OCI-M2 (cell line): ENCODE results near the gene KCNIP4.

ENCODE experiments used
- DNase-seq: peaks from one replicate; lab custom pipeline; 2025; ENCODE audit not compliant: unreplicated experiment; lab: John Stamatoyannopoulos, UW

Gene KCNIP4

GRCh38 chr4:21768349-21769310, 179.9 kb downstream of the KCNIP4 start:
- no peak for DNase-seq

GRCh38 chr4:21765810-21766407, 182.7 kb downstream of the KCNIP4 start:
- no peak for DNase-seq

GRCh38 chr4:21763855-21764254, 184.7 kb downstream of the KCNIP4 start:
- DNase-seq, result no peak

- DNase-seq, result no peak
Observed at GRCh38 chr4:21757248-21757647, 191.3 kb downstream of the KCNIP4 start.

GRCh38 chr4:21753084-21753760, 195.3 kb downstream of the KCNIP4 start:
- no peak for DNase-seq

GRCh38 chr4:21752616-21753015, 196.0 kb downstream of the KCNIP4 start:
- DNase-seq, result no peak

DNA sequence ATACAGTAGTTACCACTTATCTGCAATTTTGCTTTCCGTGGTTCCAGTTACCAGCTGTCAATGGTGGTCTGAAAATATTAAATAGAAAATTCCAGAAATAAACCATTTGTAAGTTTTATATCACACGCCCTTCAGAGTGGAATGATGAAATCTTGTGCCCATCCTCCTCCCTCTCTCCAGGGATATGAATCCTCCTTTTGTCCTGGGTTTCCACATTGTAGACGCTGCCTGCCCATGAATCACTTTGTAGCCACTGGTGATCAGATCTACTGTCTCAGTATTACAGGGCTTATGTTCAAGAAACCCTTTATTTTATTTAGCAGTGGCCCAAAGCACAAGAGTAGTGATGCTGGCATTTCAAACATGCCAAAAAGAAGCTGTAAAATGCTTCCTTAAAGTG, 198.6 kb downstream of the KCNIP4 start:
- no peak for DNase-seq

DNA sequence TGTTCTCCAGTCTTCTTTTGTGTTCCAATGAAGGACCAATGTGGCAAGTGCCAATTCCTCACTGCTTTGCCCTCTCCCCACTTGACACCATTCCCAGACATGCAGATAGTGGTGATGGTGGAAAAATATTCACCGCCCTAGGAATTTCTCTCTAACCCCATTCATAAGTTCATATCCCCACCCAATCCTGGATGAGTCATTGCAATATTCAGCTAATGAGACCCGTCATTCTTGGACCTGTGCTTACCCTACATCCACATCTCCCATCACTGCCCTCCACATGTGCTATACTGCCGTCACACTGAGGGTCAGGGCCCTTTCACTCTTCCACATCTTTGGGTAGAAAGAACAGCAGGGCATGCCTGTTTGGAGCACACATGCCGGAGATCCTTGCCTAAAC, 199.2 kb downstream of the KCNIP4 start:
- DNase-seq, result no peak

DNA sequence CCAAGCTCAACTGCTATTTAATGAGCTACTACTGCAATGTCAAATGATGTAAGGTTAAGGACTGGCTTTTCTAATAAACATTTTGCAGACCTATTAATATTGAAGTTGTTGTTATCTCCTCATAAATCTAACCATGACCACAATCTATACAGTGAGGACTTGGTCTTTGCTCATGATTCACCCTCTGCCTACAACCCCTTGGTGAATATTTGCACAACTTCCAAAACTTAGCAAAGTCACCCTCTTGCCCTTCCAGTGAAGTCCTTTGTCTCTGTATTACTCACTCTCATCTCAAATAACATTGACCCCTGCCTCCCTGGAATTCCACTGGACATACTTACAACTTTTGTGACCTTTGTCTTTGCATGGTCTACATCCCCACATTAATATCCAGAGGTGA, 204.5 kb downstream of the KCNIP4 start:
- DNase-seq, result no peak

- no peak for DNase-seq
Observed at GRCh38 chr4:21742326-21742725, 206.2 kb downstream of the KCNIP4 start.

GRCh38 chr4:21738821-21739220, 209.8 kb downstream of the KCNIP4 start:
- no peak for DNase-seq

- no peak for DNase-seq
Observed at GRCh38 chr4:21735866-21736265, 212.7 kb downstream of the KCNIP4 start.

DNA sequence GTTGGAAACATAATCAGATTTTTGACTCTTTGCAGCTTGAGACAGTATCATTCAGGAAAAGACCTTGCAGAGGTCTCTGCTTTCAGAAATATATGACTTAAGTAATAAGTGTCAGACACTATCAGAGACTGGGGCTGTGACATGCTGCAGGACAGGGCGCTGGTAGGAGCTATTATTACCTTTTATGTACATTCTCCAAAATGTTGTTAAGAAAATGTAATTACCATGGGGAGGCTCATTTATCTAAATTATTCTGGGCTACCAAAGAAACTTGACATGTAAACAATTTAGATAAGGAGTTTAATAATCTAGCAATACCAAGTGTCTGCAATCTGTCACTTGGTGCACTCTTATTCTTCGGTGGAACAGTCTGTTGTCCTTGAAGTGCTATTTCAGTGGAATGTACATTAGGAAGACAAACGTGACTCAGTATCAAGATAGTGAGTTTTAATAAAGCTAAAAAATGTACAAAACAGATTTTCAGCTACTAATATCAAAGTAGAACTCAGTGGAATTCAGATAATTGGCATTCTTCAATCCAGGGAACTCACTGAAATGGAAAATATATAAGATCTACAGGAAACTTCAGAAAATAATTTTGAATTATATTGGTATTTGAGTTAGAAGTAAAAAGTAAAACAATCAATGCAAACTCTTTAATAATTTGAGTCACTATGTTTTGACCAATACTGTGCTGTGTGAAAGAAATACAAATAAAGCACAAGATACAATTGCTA, 214.5 kb downstream of the KCNIP4 start:
- DNase-seq, result no peak

GRCh38 chr4:21728304-21728703, 220.3 kb downstream of the KCNIP4 start:
- no peak for DNase-seq

DNA sequence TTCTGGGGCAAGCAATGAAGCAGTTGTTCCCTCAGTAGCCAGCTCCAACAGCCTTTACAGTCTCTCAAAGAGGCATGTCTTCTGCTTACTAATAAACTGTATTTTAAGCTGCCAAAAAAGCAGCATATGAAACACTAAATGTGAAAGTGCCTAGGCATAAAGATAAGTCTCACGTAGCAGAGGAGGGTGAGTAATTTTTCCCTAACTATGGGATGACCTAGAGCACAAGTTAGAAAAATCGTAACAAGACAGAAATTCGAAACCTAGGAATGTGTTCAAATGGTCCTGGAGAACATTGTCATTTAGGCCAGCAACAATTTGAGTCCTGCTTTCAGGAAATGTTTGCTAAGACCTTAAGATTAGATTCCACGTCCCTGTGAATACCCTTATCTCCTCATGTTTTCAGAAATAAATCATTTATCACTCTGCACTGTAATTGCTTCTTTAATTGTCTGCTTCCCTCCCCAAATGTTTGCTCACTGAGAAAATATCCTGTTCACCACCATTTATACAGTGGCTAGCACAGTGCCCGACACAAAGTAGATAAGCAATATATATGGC, 222.2 kb downstream of the KCNIP4 start:
- DNase-seq, result no peak

- DNase-seq, result no peak
Observed at GRCh38 chr4:21722157-21722839, 226.3 kb downstream of the KCNIP4 start.

GRCh38 chr4:21716531-21716930, 232.0 kb downstream of the KCNIP4 start:
- no peak for DNase-seq

DNA sequence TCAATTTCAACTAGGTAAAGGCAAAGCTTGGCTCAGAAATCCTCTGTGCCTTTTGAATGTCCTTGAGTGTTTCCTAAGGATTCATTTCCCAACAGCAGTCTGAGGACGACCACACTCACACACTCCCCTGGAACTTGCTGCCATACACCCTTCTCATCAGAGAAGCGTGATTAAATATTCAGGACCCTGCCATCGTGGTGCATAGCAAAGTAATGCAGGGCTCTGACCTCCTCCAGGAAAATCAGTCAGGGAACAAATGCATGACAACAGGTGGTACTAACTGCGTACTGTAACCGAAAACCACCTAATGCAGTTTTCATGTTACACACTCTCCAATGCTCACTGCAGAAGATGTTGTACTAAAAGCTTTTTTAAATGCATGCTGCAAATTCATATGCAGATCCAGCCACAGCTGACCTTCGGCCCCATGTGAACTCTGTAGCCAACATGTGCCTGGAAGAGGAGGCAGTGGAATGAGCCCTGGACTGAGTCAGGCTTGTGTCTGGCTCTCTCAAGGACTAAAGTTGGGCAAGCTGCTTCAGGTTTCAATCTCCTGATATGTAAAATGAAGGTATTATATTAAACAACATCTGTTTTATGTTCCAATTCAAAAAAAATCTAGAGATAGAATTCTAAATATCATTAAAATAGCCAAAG, 238.3 kb downstream of the KCNIP4 start:
- no peak for DNase-seq

DNA sequence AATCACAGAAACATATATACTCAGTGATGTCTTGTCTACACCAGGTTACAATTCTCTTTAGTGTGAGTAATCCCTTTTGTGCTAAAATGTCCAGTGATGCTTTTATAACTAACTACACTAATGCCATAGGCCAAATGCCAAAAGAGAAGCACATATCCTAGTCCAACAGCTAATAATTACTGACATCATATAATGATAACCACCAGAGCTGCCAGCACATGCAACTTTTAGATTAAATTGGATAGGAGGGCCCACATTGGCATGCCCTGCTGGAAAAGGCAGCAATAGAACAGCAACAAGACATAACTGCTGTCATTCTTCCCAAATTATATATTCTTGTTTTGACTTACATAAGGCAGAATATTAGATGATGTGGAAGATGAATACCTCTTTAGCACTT, 238.8 kb downstream of the KCNIP4 start:
- no peak for DNase-seq

DNA sequence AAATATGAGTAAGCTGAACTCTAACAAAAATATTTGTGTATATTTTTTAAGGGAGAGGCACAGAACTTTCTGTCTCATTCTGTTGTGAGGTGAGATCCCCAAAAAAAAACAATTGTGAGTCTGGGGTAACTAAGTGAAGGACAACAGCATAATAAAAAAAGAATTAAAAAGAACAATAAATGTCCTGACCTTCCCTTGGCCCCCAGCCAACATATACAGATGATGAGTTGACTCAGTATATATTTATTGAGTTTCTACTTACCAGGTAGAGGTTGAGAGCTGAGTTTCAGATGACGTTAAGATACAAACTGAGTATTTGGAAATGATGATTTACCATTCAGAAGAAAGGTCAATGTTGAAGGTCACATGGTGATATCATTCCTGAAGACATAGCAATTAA, 239.5 kb downstream of the KCNIP4 start:
- DNase-seq, result no peak
